ENCODE measurements around the gene KCNK16.

KCNK16 gene

DNA sequence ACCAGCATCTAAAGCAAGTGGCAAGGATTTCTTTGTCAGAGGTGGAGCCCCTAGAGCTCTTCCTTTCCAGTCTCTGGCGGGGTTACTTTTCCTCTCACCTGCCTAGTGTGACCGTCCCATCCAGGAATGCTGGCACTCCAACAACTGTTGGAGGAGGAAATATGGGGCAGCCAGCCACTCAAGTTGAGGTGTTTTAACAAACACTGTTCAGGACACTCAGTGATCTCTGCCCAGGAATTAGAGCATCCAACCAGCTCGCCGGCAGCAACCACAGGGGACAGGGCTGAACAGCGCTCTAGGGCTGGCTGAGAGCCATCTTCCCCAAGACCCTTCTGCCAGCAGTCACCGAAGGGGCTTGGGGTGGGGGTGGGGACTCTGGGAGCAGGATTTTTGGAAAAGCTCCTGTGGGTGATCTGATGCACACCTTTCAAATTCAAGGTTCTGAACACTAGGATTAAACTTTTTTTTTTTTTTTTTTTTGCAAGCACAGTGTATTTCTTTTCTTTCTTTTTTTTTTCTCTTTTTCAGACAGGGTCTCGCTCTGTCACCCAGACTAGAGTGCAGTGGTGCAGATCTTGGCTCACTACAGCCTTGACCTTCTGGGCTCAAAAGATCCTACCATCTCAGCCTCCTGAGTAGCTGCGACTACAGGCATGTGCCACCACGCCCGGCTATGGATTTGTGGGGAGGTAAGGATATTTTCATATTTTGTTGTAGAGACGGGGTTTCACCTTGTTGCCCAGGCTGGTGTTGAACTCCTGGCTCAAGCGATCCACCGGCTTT lies 28.4 kb upstream of the KCNK16 start:
- Histone ChIP-seq H2AK5ac (ENCODE audit: low read depth, low read length) (no peak overlapping the region), H3K4me3 (ENCODE audit: low read length in 2 of 2) (no peak overlapping the region), H3K27ac (replicated peaks; ENCODE audit: low read length) (no peak overlapping the region), H3K36me3 (replicated peaks in 1 of 2; ENCODE audit: control insufficient read depth in 2 of 2, insufficient read depth in 2 of 2, low read length in 2 of 2) (no peaks in the 10 kb centered on the region), H3K79me1 (ENCODE audit: low read depth, low read length) (no peaks in the 10 kb centered on the region), H3K9ac (ENCODE audit: low read depth, low read length, poor library complexity) (no peak overlapping the region), H3K18ac (ENCODE audit: low read length) (no peak overlapping the region), H2BK15ac (ENCODE audit: low read length) (no peak overlapping the region), H3K27me3 (ENCODE audit: control insufficient read depth in 3 of 3, insufficient read depth in 3 of 3, low read depth in 1 of 3, low read length in 3 of 3) (no peaks in the 10 kb centered on the region), H2BK5ac (ENCODE audit: low read length) (no peak overlapping the region), H3K14ac (ENCODE audit: low read length) (no peak overlapping the region), H2BK120ac (ENCODE audit: low read depth, low read length) (no peak overlapping the region), H3K4ac (ENCODE audit: low read length) (no peak overlapping the region), H4K91ac (ENCODE audit: low read depth, low read length, poor library complexity) (no peak overlapping the region), H2AFZ (ENCODE audit: low read length) (no peak overlapping the region), H3K4me2 (ENCODE audit: insufficient read depth, low read length, poor library complexity, severe bottlenecking) (no peak overlapping the region), H3K9me3 (replicated peaks in 1 of 2; ENCODE audit: control insufficient read depth in 2 of 2, insufficient read depth in 1 of 2, low read depth in 1 of 2, low read length in 2 of 2) (no peaks in the 10 kb centered on the region), H2BK12ac (ENCODE audit: low read length) (no peak overlapping the region), H3K23ac (ENCODE audit: low read depth, low read length, poor library complexity) (no peak overlapping the region), H4K8ac (ENCODE audit: low read depth, low read length) (no peak overlapping the region), H3K4me1 (ENCODE audit: control insufficient read depth in 2 of 2, insufficient read depth in 1 of 2, low read depth in 1 of 2, low read length in 2 of 2) (no peaks in the 10 kb centered on the region)
- DNase-seq (ENCODE audit: low spot score) = no peak
- no CpG with 5 or more reads among the region's 13 CpGs for WGBS, 2 donors (ENCODE audit: extremely low coverage in 2 of 2, insufficient read length in 2 of 2, insufficient replicate concordance in 1 of 2)

GRCh38 chr6:39348740-39349139 lies 26.2 kb upstream of the KCNK16 start:
- Histone ChIP-seq H2AK5ac (ENCODE audit: low read depth, low read length) (no peak overlapping the region), H2BK15ac (ENCODE audit: low read length) (no peak overlapping the region), H3K4ac (ENCODE audit: low read length) (no peak overlapping the region), H3K27me3 (ENCODE audit: control insufficient read depth in 3 of 3, insufficient read depth in 3 of 3, low read depth in 1 of 3, low read length in 3 of 3) (no peaks in the 10 kb centered on the region), H3K18ac (ENCODE audit: low read length) (no peak overlapping the region), H3K23ac (ENCODE audit: low read depth, low read length, poor library complexity) (no peak overlapping the region), H3K4me1 (ENCODE audit: control insufficient read depth in 2 of 2, insufficient read depth in 1 of 2, low read depth in 1 of 2, low read length in 2 of 2) (peaks cover 0 to 6% of the 10 kb centered on the region in 2 donors), H4K91ac (ENCODE audit: low read depth, low read length, poor library complexity) (no peak overlapping the region), H3K4me2 (ENCODE audit: insufficient read depth, low read length, poor library complexity, severe bottlenecking) (no peak overlapping the region), H2BK120ac (ENCODE audit: low read depth, low read length) (no peak overlapping the region), H3K4me3 (ENCODE audit: low read length in 2 of 2) (no peak overlapping the region), H3K79me1 (ENCODE audit: low read depth, low read length) (no peaks in the 10 kb centered on the region), H4K8ac (ENCODE audit: low read depth, low read length) (no peak overlapping the region), H3K14ac (ENCODE audit: low read length) (no peak overlapping the region), H3K9ac (ENCODE audit: low read depth, low read length, poor library complexity) (no peak overlapping the region), H2BK5ac (ENCODE audit: low read length) (peak overlapping the region; percentile 31), H3K36me3 (replicated peaks in 1 of 2; ENCODE audit: control insufficient read depth in 2 of 2, insufficient read depth in 2 of 2, low read length in 2 of 2) (no peaks in the 10 kb centered on the region), H3K9me3 (replicated peaks in 1 of 2; ENCODE audit: control insufficient read depth in 2 of 2, insufficient read depth in 1 of 2, low read depth in 1 of 2, low read length in 2 of 2) (no peaks in the 10 kb centered on the region), H2AFZ (ENCODE audit: low read length) (no peak overlapping the region), H3K27ac (replicated peaks; ENCODE audit: low read length) (no peak overlapping the region), H2BK12ac (ENCODE audit: low read length) (no peak overlapping the region)
- no peak for DNase-seq (ENCODE audit: low spot score)
- no CpG with 5 or more reads among the region's 15 CpGs for WGBS, 2 donors (ENCODE audit: extremely low coverage in 2 of 2, insufficient read length in 2 of 2, insufficient replicate concordance in 1 of 2)

DNA sequence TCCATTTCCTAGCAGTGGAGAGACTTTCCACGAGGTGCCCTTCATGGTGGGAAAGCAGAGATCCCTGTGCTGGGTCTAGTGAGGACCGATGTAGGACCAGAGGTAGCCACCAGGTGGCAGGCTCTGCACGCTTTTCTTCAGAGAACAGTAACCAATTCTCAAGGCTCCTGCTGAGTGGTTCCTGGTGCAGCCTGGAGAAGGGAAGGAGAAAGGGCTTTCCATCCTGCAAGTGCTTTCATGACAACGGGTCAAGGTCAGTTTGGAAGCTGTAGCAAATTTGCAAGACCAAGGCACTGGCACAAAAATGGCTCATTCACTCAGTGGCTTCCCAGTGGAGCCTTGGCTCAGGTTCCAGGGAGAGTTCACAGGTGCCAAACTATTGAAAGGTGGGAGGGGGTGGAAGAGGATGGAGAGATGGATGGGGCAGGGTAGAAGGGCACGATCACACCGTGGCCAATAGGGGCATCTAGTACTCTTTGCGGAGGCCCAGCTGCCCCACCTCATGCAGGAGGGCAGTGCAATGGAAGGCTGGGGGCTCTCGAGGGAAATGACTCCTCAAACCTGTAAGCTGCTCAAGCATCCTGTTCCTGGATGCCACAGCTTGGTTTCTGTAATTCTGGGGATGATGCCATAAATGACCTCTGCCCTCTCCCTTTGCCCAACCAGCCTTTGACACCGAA lies 25.5 kb upstream of the KCNK16 start:
- peak; percentile 60 for DNase-seq (ENCODE audit: low spot score)
- no peak overlapping the region for H3K4ac ChIP-seq (ENCODE audit: low read length)
- no peaks in the 10 kb centered on the region for H3K36me3 ChIP-seq (replicated peaks in 1 of 2; ENCODE audit: control insufficient read depth in 2 of 2, insufficient read depth in 2 of 2, low read length in 2 of 2)
- no peak overlapping the region for H3K27ac ChIP-seq (replicated peaks; ENCODE audit: low read length)
- no peak overlapping the region for H2AK5ac ChIP-seq (ENCODE audit: low read depth, low read length)
- H4K91ac ChIP-seq (ENCODE audit: low read depth, low read length, poor library complexity) = no peak overlapping the region
- no peak overlapping the region for H4K8ac ChIP-seq (ENCODE audit: low read depth, low read length)
- no peak overlapping the region for H2BK120ac ChIP-seq (ENCODE audit: low read depth, low read length)
- H3K14ac ChIP-seq (ENCODE audit: low read length) = no peak overlapping the region
- no peak overlapping the region for H2BK15ac ChIP-seq (ENCODE audit: low read length)
- no peak overlapping the region for H2BK5ac ChIP-seq (ENCODE audit: low read length)
- no peaks in the 10 kb centered on the region for H3K9me3 ChIP-seq (replicated peaks in 1 of 2; ENCODE audit: control insufficient read depth in 2 of 2, insufficient read depth in 1 of 2, low read depth in 1 of 2, low read length in 2 of 2)
- no peak overlapping the region for H3K9ac ChIP-seq (ENCODE audit: low read depth, low read length, poor library complexity)
- H3K27me3 ChIP-seq (ENCODE audit: control insufficient read depth in 3 of 3, insufficient read depth in 3 of 3, low read depth in 1 of 3, low read length in 3 of 3) = no peaks in the 10 kb centered on the region
- H3K18ac ChIP-seq (ENCODE audit: low read length) = no peak overlapping the region
- peaks cover 0 to 10% of the 10 kb centered on the region in 2 donors for H3K4me1 ChIP-seq (ENCODE audit: control insufficient read depth in 2 of 2, insufficient read depth in 1 of 2, low read depth in 1 of 2, low read length in 2 of 2)
- H2BK12ac ChIP-seq (ENCODE audit: low read length) = no peak overlapping the region
- no peak overlapping the region for H3K4me3 ChIP-seq (ENCODE audit: low read length in 2 of 2)
- H2AFZ ChIP-seq (ENCODE audit: low read length) = no peak overlapping the region
- no CpG with 5 or more reads among the region's 9 CpGs for WGBS, 2 donors (ENCODE audit: extremely low coverage in 2 of 2, insufficient read length in 2 of 2, insufficient replicate concordance in 1 of 2)
- H3K4me2 ChIP-seq (ENCODE audit: insufficient read depth, low read length, poor library complexity, severe bottlenecking) = no peak overlapping the region
- no peak overlapping the region for H3K23ac ChIP-seq (ENCODE audit: low read depth, low read length, poor library complexity)
- H3K79me1 ChIP-seq (ENCODE audit: low read depth, low read length) = no peaks in the 10 kb centered on the region

GRCh38 chr6:39347206-39347605 lies 24.7 kb upstream of the KCNK16 start:
- H2AK5ac ChIP-seq (ENCODE audit: low read depth, low read length) = peak overlapping the region; percentile 9
- no peak overlapping the region for H2AFZ ChIP-seq (ENCODE audit: low read length)
- no peak overlapping the region for H3K9ac ChIP-seq (ENCODE audit: low read depth, low read length, poor library complexity)
- no peaks in the 10 kb centered on the region for H3K9me3 ChIP-seq (replicated peaks in 1 of 2; ENCODE audit: control insufficient read depth in 2 of 2, insufficient read depth in 1 of 2, low read depth in 1 of 2, low read length in 2 of 2)
- no peak overlapping the region for H4K91ac ChIP-seq (ENCODE audit: low read depth, low read length, poor library complexity)
- H3K27ac ChIP-seq (replicated peaks; ENCODE audit: low read length) = no peak overlapping the region
- peak overlapping the region; percentile 75 for H2BK15ac ChIP-seq (ENCODE audit: low read length)
- H3K18ac ChIP-seq (ENCODE audit: low read length) = no peak overlapping the region
- H4K8ac ChIP-seq (ENCODE audit: low read depth, low read length) = no peak overlapping the region
- no peak overlapping the region for H2BK12ac ChIP-seq (ENCODE audit: low read length)
- H3K14ac ChIP-seq (ENCODE audit: low read length) = no peak overlapping the region
- no peak overlapping the region for H2BK5ac ChIP-seq (ENCODE audit: low read length)
- no peaks in the 10 kb centered on the region for H3K79me1 ChIP-seq (ENCODE audit: low read depth, low read length)
- peaks cover 0 to 10% of the 10 kb centered on the region in 2 donors for H3K4me1 ChIP-seq (ENCODE audit: control insufficient read depth in 2 of 2, insufficient read depth in 1 of 2, low read depth in 1 of 2, low read length in 2 of 2)
- no peak overlapping the region for H3K23ac ChIP-seq (ENCODE audit: low read depth, low read length, poor library complexity)
- DNase-seq (ENCODE audit: low spot score) = no peak
- H3K27me3 ChIP-seq (ENCODE audit: control insufficient read depth in 3 of 3, insufficient read depth in 3 of 3, low read depth in 1 of 3, low read length in 3 of 3) = no peaks in the 10 kb centered on the region
- H3K4me3 ChIP-seq (ENCODE audit: low read length in 2 of 2) = no peak overlapping the region
- no peak overlapping the region for H2BK120ac ChIP-seq (ENCODE audit: low read depth, low read length)
- no peak overlapping the region for H3K4me2 ChIP-seq (ENCODE audit: insufficient read depth, low read length, poor library complexity, severe bottlenecking)
- H3K4ac ChIP-seq (ENCODE audit: low read length) = no peak overlapping the region
- no peaks in the 10 kb centered on the region for H3K36me3 ChIP-seq (replicated peaks in 1 of 2; ENCODE audit: control insufficient read depth in 2 of 2, insufficient read depth in 2 of 2, low read length in 2 of 2)
- WGBS, 2 donors (ENCODE audit: extremely low coverage in 2 of 2, insufficient read length in 2 of 2, insufficient replicate concordance in 1 of 2) = no CpG with 5 or more reads among the region's 6 CpGs
